ENCODE results near the gene SPATS2.

The SPATS2 gene

DNA sequence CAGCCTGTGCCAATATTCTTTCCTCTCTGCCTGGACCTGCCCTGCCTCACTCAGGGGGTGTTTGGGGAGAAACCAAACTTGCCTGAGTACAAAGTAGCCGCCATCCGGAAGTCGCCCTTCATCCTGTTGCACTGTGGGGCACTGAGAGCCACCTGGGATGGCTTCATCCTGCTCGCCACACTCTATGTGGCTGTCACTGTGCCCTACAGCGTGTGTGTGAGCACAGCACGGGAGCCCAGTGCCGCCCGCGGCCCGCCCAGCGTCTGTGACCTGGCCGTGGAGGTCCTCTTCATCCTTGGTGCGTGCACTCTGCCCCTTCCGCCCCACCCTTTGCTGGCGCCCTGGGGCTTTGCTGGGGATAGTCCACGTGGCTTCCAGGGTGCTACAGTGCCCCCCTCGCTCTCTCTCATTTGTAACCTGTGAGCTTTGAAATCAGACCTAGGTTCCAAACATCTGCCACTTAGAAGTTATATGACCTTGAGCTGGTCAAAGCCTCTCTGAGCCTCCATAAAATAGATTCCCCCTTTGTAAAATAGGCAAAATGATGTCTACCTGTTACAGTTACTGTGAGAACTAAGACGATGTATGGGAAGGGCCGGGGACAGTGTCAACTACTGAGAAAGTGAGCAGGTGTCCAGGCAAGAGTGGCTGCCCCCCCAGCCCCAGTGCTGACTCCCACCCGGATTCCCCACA is 176.1 kb downstream of the SPATS2 start:
- DNase-seq, result no peak

DNA sequence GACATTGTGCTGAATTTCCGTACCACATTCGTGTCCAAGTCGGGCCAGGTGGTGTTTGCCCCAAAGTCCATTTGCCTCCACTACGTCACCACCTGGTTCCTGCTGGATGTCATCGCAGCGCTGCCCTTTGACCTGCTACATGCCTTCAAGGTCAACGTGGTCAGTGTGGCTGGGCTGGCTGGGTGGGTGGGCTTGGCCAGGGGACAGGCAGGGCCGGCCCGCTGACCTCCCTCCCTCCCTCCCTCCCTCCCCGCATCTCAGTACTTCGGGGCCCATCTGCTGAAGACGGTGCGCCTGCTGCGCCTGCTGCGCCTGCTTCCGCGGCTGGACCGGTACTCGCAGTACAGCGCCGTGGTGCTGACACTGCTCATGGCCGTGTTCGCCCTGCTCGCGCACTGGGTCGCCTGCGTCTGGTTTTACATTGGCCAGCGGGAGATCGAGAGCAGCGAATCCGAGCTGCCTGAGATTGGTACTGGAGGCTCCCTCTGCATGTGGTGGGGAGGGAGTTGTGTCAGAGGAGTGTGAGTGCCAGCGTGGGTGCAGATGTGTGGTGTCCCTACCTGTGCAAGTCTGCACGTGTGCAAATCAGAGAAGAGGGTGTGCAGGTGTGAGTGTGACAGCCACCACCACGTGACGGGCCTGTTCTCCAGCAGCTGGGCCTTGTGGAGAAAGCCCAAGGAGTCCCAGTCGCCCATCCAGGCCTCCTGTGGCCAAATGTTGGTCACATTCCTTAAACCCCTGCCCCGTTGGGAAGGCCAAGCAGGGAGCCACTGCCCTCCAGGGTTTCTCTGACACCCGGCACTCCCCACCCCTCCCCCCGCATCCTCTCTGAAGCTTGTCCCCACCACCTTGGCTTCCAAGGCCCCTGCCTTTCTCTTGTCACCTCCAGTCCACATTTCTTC is 176.9 kb downstream of the SPATS2 start:
- DNase-seq, result no peak

DNA sequence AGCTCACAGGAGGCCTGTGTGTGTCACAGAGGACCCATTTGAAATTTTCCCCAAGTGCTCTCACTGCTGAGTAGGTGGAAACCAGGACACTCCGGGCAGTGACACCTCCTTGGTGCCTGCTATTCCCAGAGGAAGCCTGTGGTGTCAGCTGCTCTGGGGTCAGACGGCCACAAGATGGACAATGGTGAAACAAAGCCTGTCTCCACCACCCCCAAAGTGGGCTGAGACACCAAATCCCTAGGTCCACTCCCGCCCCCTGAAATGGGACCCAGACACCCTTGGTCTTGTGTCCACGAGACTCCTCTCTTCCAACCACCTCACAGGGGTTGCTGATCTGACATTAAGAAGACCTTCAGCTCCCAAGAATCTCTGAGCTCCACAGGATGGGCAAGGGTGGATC is 178.6 kb downstream of the SPATS2 start:
- no peak for DNase-seq

DNA sequence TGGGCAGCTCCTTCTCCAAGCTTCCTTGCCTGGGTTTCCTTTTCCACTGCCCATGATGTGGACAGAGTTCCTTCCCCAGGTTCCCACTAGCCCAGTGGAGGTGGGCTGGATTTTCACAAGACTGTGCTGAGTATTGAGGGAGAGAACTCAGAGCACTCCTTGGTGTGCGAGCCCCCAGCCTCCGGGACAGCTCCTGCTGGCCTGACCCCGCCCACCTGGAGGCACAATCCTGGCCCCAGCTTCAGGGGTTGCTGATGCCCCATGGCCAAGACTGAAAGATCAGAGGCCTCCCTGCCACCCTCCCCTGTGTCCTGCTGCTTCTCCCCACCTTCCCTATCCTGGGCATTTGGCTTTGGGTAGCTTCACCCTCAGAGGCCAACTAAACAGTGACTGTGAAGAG is 179.2 kb downstream of the SPATS2 start:
- no peak for DNase-seq

DNA sequence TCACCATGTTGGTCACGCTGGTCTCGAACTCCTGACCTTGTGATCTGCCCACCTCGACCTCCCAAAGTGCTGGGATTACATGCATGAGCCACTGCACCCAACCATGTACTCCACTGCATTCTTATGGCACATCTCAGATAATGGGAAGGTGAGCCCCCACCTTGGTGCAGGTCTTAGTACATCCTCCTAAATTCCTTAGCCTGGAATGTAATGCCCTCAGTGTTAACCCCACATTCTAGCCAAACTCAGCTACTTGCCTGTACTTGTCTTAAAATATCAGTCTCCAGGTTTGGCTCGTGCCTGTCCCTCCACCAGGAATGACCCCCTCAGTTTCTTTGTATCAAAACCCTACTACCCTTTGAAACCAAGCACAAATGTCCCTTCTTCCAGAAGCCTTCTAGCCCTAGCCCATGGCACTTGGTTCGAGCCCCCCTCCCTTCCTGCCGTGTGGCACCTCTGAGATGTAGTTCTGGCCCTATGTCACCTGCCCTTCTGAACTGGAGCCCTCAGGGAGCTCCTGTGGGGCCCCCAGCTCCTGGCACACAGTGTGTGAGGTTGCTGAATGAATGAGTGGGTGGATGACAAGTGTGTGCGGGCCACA is 179.9 kb downstream of the SPATS2 start:
- DNase-seq, result no peak

DNA sequence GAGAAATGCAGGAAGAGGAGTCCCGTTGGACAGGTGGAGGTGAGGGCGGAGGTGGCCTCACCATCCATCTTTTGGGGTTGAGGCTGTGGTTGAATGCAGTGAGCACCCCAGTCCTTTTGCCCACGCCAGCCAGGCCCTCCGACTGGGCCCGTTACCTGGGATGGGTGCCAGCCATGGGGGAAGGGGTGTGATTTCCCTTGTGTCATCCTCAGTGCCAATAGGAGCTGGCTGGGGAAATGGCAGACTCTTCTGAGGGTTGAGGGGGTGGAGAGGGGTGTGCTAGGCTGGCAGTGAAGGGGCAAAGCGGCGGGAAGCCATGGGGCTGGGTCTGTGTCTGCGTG is 181.2 kb downstream of the SPATS2 start:
- no peak for DNase-seq

DNA sequence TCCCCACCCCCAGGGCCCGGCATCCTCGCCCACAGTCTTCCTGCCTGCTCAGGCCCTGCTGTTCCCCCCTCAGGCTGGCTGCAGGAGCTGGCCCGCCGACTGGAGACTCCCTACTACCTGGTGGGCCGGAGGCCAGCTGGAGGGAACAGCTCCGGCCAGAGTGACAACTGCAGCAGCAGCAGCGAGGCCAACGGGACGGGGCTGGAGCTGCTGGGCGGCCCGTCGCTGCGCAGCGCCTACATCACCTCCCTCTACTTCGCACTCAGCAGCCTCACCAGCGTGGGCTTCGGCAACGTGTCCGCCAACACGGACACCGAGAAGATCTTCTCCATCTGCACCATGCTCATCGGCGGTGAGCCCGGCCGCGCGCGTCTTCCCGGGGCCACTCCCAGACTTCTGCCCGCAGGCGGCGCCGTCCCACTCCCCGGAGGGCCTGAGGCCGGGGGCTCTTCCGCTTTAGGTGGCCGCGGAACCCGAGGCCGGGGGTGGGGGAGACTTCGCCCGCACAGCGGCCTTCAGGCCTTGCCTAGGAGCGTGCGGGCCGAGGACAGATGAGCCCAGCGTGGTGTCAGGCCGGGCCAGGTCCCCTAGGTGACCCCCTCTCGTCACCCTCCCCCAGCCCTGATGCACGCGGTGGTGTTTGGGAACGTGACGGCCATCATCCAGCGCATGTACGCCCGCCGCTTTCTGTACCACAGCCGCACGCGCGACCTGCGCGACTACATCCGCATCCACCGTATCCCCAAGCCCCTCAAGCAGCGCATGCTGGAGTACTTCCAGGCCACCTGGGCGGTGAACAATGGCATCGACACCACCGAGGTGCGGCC is 181.8 kb downstream of the SPATS2 start:
- DNase-seq, result no peak

DNA sequence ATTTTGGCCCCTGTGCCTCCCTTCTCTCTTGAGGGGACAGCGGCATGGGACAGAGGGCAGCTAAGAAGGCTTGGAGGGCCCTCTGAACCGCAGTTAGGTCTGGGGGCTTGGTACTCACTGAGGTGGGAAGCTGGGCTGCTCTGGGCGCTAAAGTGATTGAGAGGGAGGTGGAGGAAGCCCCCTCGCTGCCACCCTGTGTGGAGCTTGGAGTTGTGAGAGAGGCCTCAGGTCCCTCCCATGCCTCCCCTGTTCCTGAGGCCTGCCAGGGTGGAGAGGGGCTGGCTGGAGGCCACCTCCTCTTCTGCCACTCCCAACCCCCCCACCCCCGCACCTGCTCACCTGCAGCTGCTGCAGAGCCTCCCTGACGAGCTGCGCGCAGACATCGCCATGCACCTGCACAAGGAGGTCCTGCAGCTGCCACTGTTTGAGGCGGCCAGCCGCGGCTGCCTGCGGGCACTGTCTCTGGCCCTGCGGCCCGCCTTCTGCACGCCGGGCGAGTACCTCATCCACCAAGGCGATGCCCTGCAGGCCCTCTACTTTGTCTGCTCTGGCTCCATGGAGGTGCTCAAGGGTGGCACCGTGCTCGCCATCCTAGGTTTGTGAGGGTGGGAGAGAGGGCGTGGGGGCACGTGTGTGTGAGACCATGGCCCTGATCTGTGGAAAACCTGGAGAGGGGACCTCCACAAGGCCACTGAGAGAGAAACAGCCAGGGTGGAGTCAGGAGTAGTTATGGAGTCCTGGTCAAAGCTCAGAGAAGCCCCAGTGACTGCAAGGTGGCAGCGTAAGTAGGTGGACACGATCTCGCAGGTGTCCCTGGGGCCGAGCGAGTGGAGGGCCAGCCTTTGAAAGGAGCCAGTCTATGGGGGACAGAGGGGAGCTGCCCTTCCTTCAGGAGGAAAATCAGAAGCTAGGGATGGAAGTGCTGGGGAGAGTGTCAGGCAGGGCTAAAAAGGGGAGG is 182.8 kb downstream of the SPATS2 start:
- DNase-seq, result no peak

DNA sequence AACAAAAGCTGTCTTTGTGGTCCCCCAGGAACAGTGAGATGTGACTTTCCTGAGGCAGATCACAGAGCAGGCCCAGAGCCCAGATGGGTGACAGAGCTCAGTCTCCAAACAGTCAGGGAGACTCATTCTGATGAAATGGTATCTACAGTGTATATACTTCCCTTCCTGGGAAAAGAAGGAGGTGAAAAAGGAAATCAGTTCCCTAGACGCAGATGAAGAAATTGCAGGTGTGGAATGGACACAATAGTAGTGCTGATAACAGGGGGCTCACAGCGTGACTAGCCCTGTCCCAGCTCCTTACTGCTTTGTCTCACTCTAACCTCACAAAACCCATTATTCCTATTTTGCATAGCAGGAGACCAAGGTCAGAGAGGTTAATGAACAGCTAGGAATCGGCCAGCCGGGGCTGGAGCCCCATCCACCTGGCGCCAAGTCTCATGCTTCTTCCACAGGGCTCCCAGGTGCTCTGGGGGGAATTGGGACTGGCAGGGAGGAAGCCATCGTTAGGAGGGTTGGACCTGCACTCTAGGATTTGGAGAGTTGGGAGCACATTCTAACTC is 183.5 kb downstream of the SPATS2 start:
- DNase-seq, result no peak

DNA sequence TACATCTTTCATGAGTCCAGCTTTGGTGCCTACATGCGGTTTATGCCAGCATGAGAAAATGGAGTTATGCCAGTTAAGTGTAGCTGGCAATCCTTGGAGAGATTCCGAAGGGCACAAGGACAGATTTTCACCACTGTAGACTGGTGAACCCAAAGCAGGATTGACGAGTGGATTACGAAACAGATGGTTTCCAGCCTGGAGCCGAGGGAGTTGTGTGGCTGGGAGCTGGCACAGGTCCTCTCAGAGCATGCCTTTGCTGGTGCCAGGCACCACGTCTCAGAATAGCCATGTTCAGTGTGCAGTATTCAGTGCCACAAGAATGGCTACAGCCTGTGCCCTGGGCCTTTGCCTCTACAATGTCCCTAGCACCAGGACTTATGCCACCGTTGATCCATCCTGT is 184.8 kb downstream of the SPATS2 start:
- no peak for DNase-seq

DNA sequence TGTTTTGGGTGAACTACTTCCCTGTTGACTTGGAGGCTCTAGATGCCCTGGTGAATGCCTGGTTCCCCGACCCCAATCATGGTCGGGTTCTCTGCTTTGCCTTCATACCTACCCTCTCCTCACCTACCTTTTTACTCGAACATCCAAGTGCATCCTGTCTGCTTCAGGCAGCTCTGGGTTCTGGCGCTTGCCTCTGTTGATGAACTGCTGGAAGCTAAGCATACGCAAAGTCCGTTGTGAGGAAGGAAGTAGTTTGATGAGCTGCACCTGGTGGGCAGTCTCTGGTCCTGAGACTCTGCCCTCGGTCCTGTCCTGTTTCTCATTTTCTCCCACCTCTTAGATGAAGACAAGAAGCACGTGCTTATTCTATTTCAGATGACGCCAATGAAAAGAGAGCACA is 185.2 kb downstream of the SPATS2 start:
- no peak for DNase-seq

DNA sequence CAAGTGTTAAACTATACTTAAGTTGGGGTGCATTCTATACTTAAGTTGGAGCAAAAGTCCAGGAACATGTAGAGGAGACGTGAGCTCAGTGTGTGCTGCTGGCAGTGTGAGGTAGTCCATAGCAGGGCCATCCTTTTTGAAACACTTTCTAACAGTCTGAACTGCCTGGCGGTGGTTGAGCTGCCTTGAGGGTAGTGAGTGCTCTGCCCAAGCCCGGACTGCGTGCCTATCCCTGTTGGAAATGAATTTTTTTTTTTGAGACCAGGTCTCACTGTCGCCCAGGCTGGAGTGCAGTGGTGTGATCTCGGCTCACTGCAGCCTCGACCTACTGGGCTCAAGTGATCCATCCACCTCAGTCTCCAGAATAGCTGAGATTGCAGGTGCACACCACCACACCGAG is 185.6 kb downstream of the SPATS2 start:
- DNase-seq, result no peak

DNA sequence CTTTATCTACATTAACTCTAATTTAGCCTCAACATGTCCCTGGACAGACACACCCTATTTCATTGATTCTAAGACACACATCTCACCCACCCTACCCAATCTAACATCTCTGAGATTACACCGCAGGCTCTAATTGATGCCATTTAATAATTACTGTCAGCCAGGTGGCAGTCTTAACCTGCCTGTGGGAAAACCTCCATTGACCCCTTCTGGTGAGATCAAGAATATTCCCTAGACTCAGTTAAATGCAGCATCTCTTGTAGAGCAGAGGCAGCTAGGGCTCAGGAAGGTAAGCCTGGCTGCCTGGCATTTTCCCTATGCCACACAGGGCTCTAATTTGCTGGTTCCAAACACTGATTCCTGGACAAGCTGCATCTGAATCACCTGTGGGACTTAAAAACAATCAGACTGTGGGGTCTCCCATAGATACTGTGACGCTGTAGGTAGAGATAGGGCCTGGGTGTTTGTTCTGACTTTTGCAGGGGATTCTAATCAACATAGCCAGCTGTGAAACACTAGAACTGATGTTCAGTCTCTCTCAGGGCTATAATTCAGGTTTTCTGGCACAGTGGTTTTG is 186.3 kb downstream of the SPATS2 start:
- no peak for DNase-seq

DNA sequence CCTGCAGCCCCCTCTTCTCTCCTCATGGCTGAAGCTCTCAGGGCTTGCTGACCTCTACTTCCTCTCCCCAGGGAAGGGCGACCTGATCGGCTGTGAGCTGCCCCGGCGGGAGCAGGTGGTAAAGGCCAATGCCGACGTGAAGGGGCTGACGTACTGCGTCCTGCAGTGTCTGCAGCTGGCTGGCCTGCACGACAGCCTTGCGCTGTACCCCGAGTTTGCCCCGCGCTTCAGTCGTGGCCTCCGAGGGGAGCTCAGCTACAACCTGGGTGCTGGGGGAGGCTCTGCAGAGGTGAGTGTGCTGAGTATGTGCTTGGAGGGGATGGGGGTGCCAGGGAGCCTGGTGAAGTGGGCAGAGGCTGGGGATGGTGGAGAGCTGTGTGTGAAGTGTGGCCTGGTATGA is 187.0 kb downstream of the SPATS2 start:
- no peak for DNase-seq

DNA sequence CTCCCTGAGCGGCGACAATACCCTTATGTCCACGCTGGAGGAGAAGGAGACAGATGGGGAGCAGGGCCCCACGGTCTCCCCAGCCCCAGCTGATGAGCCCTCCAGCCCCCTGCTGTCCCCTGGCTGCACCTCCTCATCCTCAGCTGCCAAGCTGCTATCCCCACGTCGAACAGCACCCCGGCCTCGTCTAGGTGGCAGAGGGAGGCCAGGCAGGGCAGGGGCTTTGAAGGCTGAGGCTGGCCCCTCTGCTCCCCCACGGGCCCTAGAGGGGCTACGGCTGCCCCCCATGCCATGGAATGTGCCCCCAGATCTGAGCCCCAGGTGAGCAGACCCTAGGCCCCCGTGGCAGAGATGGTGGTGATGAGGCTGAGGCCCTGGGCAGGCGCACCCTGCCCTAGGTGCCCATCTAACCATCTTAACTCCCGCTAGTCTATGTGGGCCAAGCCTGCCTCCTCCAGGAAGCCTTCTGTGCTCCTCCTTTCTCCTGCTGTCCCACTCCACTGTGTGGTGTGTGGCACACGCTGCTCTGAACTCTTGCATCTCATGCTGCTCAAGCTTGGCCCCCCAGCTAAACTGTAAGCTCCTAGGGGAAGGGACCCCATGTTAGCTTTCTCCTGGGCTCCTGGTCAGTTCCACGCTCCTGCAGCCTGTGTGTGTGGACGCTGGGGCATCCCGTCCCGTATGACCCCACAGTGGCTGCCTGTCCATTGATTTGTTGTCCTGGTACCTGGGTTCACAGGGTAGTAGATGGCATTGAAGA is 188.5 kb downstream of the SPATS2 start:
- no peak for DNase-seq

DNA sequence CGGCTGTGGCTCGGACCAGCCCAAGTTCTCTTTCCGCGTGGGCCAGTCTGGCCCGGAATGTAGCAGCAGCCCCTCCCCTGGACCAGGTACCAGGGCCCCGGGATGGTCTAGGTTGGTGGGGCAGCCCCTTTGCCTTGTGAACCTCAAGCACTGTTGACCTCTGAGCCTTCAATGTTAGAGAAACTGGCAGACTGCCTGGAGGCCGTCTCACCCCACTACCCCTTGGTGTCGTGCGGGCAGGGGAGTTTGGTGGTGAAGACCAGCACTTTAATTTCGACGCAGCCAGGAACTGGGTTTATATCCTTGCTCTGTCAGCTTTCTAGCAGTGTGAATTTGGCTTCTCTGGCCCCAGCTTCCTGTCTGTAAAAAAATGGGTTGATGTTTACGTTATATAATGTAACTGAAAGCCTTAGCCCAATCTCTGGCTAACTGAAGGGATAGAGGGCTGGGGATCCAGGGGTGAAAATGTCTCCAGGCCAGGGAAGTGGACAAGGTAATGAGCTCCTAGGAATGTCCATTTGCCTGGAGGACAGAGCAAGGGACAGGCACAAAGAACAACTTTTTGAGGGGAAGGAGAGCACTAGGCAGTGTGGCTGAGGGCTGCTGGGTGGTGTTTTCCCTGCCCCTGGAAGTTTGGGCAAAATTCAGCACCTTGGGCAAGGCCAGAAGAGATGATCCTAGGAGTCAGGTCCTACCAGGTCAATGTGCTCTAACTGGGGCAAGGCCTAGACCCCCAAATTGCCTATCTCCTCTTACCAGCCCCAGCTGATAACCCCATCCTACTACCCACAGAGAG is 189.3 kb downstream of the SPATS2 start:
- no peak for DNase-seq

DNA sequence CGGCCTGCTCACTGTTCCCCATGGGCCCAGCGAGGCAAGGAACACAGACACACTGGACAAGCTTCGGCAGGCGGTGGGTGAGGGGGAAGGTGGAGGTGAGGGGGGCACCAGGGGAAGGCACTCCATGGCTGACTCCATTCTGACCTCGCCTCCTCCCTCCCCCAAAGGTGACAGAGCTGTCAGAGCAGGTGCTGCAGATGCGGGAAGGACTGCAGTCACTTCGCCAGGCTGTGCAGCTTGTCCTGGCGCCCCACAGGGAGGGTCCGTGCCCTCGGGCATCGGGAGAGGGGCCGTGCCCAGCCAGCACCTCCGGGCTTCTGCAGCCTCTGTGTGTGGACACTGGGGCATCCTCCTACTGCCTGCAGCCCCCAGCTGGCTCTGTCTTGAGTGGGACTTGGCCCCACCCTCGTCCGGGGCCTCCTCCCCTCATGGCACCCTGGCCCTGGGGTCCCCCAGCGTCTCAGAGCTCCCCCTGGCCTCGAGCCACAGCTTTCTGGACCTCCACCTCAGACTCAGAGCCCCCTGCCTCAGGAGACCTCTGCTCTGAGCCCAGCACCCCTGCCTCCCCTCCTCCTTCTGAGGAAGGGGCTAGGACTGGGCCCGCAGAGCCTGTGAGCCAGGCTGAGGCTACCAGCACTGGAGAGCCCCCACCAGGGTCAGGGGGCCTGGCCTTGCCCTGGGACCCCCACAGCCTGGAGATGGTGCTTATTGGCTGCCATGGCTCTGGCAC is 190.1 kb downstream of the SPATS2 start:
- no peak for DNase-seq

DNA sequence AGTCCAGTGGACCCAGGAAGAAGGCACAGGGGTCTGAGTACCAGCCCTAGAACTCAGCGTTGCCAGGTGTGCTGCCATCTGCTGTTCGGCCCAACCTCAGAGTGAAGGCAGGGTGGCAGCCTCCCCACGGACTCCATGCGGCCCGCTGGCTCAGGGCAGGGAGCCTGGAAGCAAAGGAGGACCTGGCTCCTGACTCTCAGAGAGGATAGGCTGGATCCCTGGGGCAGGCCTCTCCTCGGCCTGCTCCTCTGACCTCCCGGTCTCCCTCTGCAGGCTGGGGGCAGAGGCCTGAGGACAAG is 190.6 kb downstream of the SPATS2 start:
- no peak for DNase-seq

DNA sequence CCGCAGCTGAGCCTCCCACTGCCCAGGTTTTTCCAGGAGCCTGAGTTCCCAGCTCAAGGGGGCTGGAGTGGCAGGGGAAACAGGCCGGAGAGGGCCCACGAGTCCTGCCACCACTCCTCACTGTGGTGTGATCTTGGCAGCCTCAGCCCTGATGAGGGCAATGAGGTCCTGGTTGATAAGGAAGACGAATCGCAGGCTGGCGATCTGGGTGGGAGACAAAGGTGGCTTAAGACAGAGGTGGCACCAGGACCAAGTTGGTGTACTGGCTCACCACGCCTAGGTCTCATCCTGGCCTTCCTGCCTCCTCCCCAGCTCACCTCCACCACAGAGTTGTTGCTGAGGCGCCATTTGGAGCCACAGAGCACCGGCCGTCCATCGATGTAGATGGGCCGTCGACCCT is 191.3 kb downstream of the SPATS2 start:
- DNase-seq, result no peak

All from cortex of kidney (tissue), 1 donor.